WERI-Rb-1 (cell line): ENCODE results near the gene FAM20C.

ENCODE experiments used
- DNase-seq: peaks from one replicate; pipeline ENCODE4 v3.0.0-alpha.2; 2020
- H3K27ac ChIP-seq: fragments of 250-450 bp; sonication (Bioruptor Pico); 2 replicates; pipeline ENCODE4 v1.5.1; 2020; ENCODE audit warnings: mild to moderate bottlenecking, moderate library complexity
- H3K27me3 ChIP-seq: fragments of 250-450 bp; sonication (Bioruptor Pico); 2 replicates; pipeline ENCODE4 v1.5.1; 2021; ENCODE audit warnings: mild to moderate bottlenecking, low read depth, moderate library complexity; ENCODE audit not compliant: insufficient read depth, severe bottlenecking
- H3K36me3 ChIP-seq: fragments of 250-450 bp; sonication (Bioruptor Pico); 2 replicates; pipeline ENCODE4 v1.5.1; 2020; ENCODE audit warnings: mild to moderate bottlenecking, moderate library complexity
- H3K4me3 ChIP-seq: 2 replicates; pipeline ENCODE4 v1.5.1; 2011; ENCODE audit warnings: low read depth, mild to moderate bottlenecking, control low read depth, low read length
- H3K9me3 ChIP-seq: fragments of 250-450 bp; sonication (Bioruptor Pico); 2 replicates; pipeline ENCODE4 v1.5.1; 2021; ENCODE audit warnings: mild to moderate bottlenecking, moderate library complexity; ENCODE audit not compliant: severe bottlenecking
- TF ChIP-seq, protein P1 (sequence below): IDR thresholded peaks from 2 replicates; pipeline ENCODE4 v1.5.1; 2011; ENCODE audit warnings: low read depth, mild to moderate bottlenecking, control low read depth, inconsistent platforms, low read length

FAM20C gene

DNA sequence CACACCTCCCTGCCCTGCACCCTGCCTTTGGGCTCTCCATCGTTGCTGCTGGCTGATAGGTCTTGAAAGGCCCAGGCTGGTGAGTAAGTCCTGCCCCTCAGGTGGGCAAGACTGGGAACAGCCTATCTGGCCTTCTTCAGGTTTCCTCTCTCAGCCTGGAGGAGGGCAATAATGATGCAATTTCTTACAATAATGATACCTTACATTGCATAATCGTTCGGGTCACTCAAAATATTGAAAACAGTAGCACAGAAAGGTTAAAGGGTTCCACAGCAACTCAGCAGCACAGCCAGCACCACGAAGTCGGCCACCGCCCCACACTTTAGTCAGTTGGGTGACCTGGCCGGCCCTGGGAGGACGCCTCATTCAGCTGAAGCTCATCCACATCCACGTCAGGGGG lies 16.0 kb upstream of the FAM20C start:
- no peak overlapping the region for H3K27ac ChIP-seq
- H3K27me3 ChIP-seq: no peaks in the 10 kb centered on the region
- TF ChIP-seq, protein P1, sequence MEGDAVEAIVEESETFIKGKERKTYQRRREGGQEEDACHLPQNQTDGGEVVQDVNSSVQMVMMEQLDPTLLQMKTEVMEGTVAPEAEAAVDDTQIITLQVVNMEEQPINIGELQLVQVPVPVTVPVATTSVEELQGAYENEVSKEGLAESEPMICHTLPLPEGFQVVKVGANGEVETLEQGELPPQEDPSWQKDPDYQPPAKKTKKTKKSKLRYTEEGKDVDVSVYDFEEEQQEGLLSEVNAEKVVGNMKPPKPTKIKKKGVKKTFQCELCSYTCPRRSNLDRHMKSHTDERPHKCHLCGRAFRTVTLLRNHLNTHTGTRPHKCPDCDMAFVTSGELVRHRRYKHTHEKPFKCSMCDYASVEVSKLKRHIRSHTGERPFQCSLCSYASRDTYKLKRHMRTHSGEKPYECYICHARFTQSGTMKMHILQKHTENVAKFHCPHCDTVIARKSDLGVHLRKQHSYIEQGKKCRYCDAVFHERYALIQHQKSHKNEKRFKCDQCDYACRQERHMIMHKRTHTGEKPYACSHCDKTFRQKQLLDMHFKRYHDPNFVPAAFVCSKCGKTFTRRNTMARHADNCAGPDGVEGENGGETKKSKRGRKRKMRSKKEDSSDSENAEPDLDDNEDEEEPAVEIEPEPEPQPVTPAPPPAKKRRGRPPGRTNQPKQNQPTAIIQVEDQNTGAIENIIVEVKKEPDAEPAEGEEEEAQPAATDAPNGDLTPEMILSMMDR: no peak
- H3K9me3 ChIP-seq: no peaks in the 10 kb centered on the region
- DNase-seq: no peak
- H3K36me3 ChIP-seq: no peaks in the 10 kb centered on the region
- no peak overlapping the region for H3K4me3 ChIP-seq

DNA sequence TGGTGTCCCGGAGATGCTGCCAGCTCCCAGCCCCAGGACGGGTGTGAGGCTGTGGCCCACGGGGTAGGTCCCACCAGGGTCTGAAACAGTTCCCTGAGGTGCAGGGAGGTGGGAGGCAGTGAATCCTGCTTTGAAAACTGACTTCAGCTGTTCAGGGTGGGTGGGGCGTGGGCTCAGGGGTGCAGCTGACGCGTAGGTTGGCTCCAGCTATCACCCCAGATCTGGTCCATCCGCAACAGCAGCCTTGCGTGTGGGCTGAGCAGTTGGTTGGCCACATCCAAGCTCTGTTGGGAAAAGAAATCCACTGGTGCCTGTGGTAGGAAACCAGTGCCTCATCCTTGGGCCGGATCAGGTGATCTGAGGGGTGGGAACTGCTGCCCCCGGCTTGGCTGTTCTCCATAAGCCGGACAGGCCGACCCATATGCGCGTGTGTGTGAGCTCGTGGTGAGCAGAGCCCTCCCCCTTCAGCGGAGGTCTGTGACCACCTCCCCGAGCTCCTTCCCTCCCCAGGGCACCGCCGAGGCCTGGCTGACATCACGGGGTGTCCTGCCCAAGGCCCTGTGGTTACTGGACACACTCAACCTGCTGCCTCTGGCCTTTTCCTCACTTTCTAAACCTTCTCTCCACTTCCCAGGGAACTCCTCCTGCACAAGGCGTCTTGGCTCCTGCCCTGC lies 15.4 kb upstream of the FAM20C start:
- Histone ChIP-seq H3K36me3 (no peaks in the 10 kb centered on the region), H3K27ac (no peak overlapping the region), H3K4me3 (no peak overlapping the region), H3K27me3 (no peaks in the 10 kb centered on the region), H3K9me3 (no peaks in the 10 kb centered on the region)
- TF ChIP-seq, protein P1: no peak
- DNase-seq: no peak

DNA sequence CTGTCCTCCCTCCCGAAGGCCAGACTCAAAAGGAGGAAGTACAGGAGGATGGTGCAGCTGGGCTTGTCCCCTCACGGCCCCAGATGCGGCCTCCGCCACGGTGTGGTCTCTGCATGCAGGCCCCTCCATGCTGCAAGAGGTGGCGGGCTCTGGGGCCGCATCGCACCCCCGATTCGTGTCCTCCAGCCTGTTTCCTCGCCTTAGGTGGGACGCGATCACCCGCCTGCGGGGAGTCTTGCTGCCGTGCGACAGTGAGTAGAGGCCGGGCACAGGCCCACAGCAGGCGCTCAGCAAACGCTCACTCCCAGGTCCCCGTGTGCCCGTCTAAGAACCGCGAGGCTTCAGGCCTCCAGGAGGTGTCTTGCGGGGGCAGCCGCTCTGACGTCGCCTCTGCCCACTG lies 13.9 kb upstream of the FAM20C start:
- H3K36me3 ChIP-seq: no peaks in the 10 kb centered on the region
- H3K9me3 ChIP-seq: no peaks in the 10 kb centered on the region
- TF ChIP-seq, protein P1: no peak
- no peak overlapping the region for H3K4me3 ChIP-seq
- H3K27me3 ChIP-seq: no peaks in the 10 kb centered on the region
- DNase-seq: no peak
- no peak overlapping the region for H3K27ac ChIP-seq

DNA sequence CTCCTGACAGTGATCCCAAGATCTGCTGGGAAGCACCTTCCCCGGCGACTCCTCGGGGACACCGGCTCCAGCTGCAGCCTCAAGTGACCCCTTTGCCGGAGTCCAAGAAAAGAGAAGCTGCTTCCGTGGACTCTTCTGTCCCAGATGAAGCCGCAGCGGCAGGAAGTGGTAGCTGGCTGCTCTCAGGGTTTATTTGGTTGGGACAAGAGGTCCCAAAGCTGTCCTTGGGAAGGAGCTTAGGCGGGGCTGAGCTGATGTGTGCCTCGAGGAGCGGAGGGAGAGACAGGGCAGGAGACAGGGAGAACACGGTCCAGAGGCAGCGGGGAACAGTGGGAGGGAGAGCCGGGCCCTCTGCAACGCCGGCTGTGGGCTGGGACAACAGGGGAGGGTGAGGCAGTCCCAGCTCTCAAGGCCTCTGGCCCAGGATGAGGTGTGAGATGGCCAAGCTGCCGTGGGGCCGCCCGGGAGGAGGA lies 13.1 kb upstream of the FAM20C start:
- no peak overlapping the region for H3K27ac ChIP-seq
- no peak for DNase-seq
- H3K9me3 ChIP-seq: no peaks in the 10 kb centered on the region
- TF ChIP-seq, protein P1: no peak
- no peak overlapping the region for H3K4me3 ChIP-seq
- H3K36me3 ChIP-seq: no peaks in the 10 kb centered on the region
- H3K27me3 ChIP-seq: no peaks in the 10 kb centered on the region

DNA sequence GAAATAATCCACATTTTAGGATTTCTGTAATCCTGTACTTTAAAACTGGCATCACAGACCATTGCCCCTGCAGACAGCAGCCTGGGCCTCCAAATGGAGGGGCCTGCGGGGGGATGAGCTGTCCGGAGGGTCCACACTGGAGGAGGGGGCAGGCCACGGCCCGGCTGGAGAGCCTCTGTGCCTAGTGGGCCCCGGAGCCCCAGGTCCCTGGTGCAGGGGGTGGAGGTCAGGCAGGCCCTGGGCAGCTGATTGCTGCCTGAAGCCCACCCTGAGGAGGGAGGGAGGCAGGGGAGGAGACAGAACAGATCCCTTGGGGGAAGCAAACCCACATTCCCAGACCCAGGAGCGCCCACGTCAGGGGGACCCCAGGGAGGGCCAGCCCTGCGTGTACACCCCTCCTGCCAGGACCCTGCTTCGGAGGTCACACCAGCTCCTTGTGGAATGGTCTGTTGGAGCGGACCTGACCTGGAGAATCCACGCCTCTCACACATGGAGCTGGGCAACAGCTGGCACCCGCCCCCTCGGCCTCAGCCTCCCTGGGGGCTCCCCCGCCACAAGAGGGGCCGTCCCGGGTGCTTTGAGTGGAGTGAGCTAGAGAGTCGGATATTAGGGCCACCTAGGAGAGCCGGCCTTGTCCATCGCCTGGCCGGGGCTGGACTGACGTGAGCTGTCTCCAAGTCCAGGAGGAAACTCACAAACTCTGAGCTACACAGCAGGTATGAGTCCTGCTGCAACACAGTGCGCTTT lies 12.2 kb upstream of the FAM20C start:
- TF ChIP-seq, protein P1: no peak
- H3K27ac ChIP-seq: no peak overlapping the region
- H3K36me3 ChIP-seq: no peaks in the 10 kb centered on the region
- no peaks in the 10 kb centered on the region for H3K27me3 ChIP-seq
- H3K4me3 ChIP-seq: no peak overlapping the region
- H3K9me3 ChIP-seq: no peaks in the 10 kb centered on the region
- no peak for DNase-seq
